HG02981 (cell line): Measurements from ENCODE around the gene SLC15A5.

ENCODE experiments used
- ATAC-seq: cut with Tn5 transposase; IDR thresholded peaks from one replicate; pipeline ENCODE4 v1.9.1; 2021; ENCODE audit warnings: mild to moderate bottlenecking, moderate library complexity; ENCODE audit not compliant: unreplicated experiment

Gene SLC15A5

GRCh38 chr12:16184681-16185080 is 92.8 kb downstream of the SLC15A5 start:
- ATAC-seq = no peak

GRCh38 chr12:16183541-16183940 is 93.9 kb downstream of the SLC15A5 start:
- ATAC-seq = no peak

- ATAC-seq = no peak
Measured at GRCh38 chr12:16175840-16176239, 101.6 kb downstream of the SLC15A5 start.

GRCh38 chr12:16174282-16174681 is 103.2 kb downstream of the SLC15A5 start:
- no peak for ATAC-seq

GRCh38 chr12:16171348-16171747 is 106.1 kb downstream of the SLC15A5 start:
- ATAC-seq = no peak

- no peak for ATAC-seq
Measured at GRCh38 chr12:16168078-16168477, 109.4 kb downstream of the SLC15A5 start.

GRCh38 chr12:16166563-16167470 is 110.7 kb downstream of the SLC15A5 start:
- no peak for ATAC-seq

GRCh38 chr12:16165506-16165905 is 112.0 kb downstream of the SLC15A5 start:
- ATAC-seq = no peak

- ATAC-seq = no peak
Measured at GRCh38 chr12:16163901-16164300, 113.6 kb downstream of the SLC15A5 start.

- no peak for ATAC-seq
Measured at GRCh38 chr12:16163146-16163545, 114.3 kb downstream of the SLC15A5 start.

- ATAC-seq = no peak
Measured at GRCh38 chr12:16159571-16159970, 117.9 kb downstream of the SLC15A5 start.

GRCh38 chr12:16158050-16158449 is 119.4 kb downstream of the SLC15A5 start:
- no peak for ATAC-seq

GRCh38 chr12:16155938-16156337 is 121.5 kb downstream of the SLC15A5 start:
- no peak for ATAC-seq

- no peak for ATAC-seq
Measured at GRCh38 chr12:16154990-16155389, 122.5 kb downstream of the SLC15A5 start.

- ATAC-seq = no peak
Measured at GRCh38 chr12:16152885-16153673, 124.4 kb downstream of the SLC15A5 start.

GRCh38 chr12:16150276-16150675 is 127.2 kb downstream of the SLC15A5 start:
- ATAC-seq = no peak

- ATAC-seq = no peak
Measured at GRCh38 chr12:16148938-16149337, 128.5 kb downstream of the SLC15A5 start.
